MM.1S (cell line): ENCODE data around the gene PSMA4.
A peak's percentile ranks its signal among the peaks of the same experiment; 100 is the strongest.
"Not testable (repeated sequence)": the region's sequence is repeated elsewhere in the genome, so short reads cannot be mapped to it uniquely, and the experiment has no call there.

Experiments used
- DNase-seq: peaks from one replicate; pipeline ENCODE4 v3.0.0-alpha.2; 2015
- H2AFZ ChIP-seq: fragments of 300-600 bp; sonication (generic); 2 replicates; pipeline ENCODE4 v1.6.0; 2016; ENCODE audit warnings: antibody characterized with exemption, low read length
- H3F3A ChIP-seq: fragments of 300-600 bp; sonication (generic); 2 replicates; pipeline ENCODE4 v1.6.1; 2016; ENCODE audit warnings: mild to moderate bottlenecking, antibody characterized with exemption, low read length, moderate library complexity, mixed read lengths; ENCODE audit not compliant: insufficient read depth
- H3K27ac ChIP-seq: fragments of 300-600 bp; sonication (generic); 2 replicates; pipeline ENCODE4 v1.5.1; 2016; ENCODE audit warnings: mild to moderate bottlenecking, low read length
- H3K27me3 ChIP-seq: fragments of 300-600 bp; sonication (generic); replicated peaks from 2 replicates; pipeline ENCODE4 v1.6.0; 2016; ENCODE audit warnings: low read length; ENCODE audit not compliant: insufficient read depth
- H3K36me3 ChIP-seq: fragments of 300-600 bp; sonication (generic); replicated peaks from 2 replicates; pipeline ENCODE4 v1.6.1; 2016; ENCODE audit warnings: mild to moderate bottlenecking, low read length, mixed read lengths; ENCODE audit not compliant: insufficient read depth
- H3K4me1 ChIP-seq: fragments of 300-600 bp; sonication (generic); 2 replicates; pipeline ENCODE4 v1.6.1; 2016; ENCODE audit warnings: low read length, mixed read lengths
- H3K4me2 ChIP-seq: fragments of 300-600 bp; sonication (generic); 2 replicates; pipeline ENCODE4 v1.6.0; 2016; ENCODE audit warnings: low read depth, low read length
- H3K4me3 ChIP-seq: fragments of 300-600 bp; sonication (generic); 2 replicates; pipeline ENCODE4 v1.5.1; 2016; ENCODE audit warnings: low read length, mixed read lengths
- H3K79me2 ChIP-seq: fragments of 300-600 bp; sonication (generic); 2 replicates; pipeline ENCODE4 v1.6.1; 2016; ENCODE audit warnings: mixed run types, low read length, mixed read lengths
- H3K9ac ChIP-seq: fragments of 300-600 bp; sonication (generic); 2 replicates; pipeline ENCODE4 v1.6.1; 2016; ENCODE audit warnings: low read length, mixed read lengths
- H3K9me2 ChIP-seq: fragments of 300-600 bp; sonication (generic); replicated peaks from 2 replicates; pipeline ENCODE4 v1.6.1; 2016; ENCODE audit warnings: mild to moderate bottlenecking, low read length, mixed read lengths; ENCODE audit not compliant: insufficient read depth
- H3K9me3 ChIP-seq: fragments of 300-600 bp; sonication (generic); replicated peaks from 2 replicates; pipeline ENCODE4 v1.6.1; 2016; ENCODE audit warnings: mild to moderate bottlenecking, low read length, mixed read lengths; ENCODE audit not compliant: insufficient read depth
- H4K20me1 ChIP-seq: fragments of 300-600 bp; sonication (generic); 2 replicates; pipeline ENCODE4 v1.6.1; 2016; ENCODE audit warnings: mild to moderate bottlenecking, low read length, moderate library complexity, mixed read lengths; ENCODE audit not compliant: insufficient read depth
- CTCF ChIP-seq: fragments of 300-600 bp; sonication (generic); IDR thresholded peaks from 2 replicates; pipeline ENCODE4 v1.5.1; 2016; ENCODE audit warnings: antibody characterized with exemption, low read length, mixed read lengths
- EZH2 ChIP-seq: fragments of 300-600 bp; sonication (generic); optimal IDR thresholded peaks from 2 replicates; pipeline ENCODE3; 2017; ENCODE audit warnings: low read depth, mild to moderate bottlenecking, antibody characterized with exemption, low read length, mixed read lengths
- EZH2phosphoT487 ChIP-seq: fragments of 300-600 bp; sonication (generic); IDR thresholded peaks from 2 replicates; pipeline ENCODE4 v1.6.1; 2018; ENCODE audit warnings: antibody characterized with exemption, low read length

PSMA4 gene

GRCh38 chr15:78552597-78552996 lies 12.4 kb downstream of the PSMA4 start:
- H2AFZ ChIP-seq: no peak overlapping the region
- no peak for DNase-seq
- peaks cover 34% of the 10 kb centered on the region for H3K4me1 ChIP-seq
- TF ChIP-seq CTCF (no peak), EZH2phosphoT487 (no peak), EZH2 (no peak)
- H4K20me1 ChIP-seq: no peaks in the 10 kb centered on the region
- peak overlapping the region; percentile 65; the same call in 1 of the 2 replicates for H3K27ac ChIP-seq
- no peaks in the 10 kb centered on the region for H3K27me3 ChIP-seq
- H3F3A ChIP-seq: peaks cover 27% of the 10 kb centered on the region
- no peaks in the 10 kb centered on the region for H3K79me2 ChIP-seq
- no peak overlapping the region for H3K9ac ChIP-seq
- no peaks in the 10 kb centered on the region for H3K9me3 ChIP-seq
- H3K4me2 ChIP-seq: peak overlapping the region; percentile 60; the same call in 1 of the 2 replicates
- no peaks in the 10 kb centered on the region for H3K9me2 ChIP-seq
- H3K36me3 ChIP-seq: peaks cover 10% of the 10 kb centered on the region; the same call in 1 of the 2 replicates
- H3K4me3 ChIP-seq: no peak overlapping the region

GRCh38 chr15:78560201-78560600 lies 20.0 kb downstream of the PSMA4 start:
- H3K9me3 ChIP-seq, H3K79me2 ChIP-seq, H3K4me2 ChIP-seq, H3K4me3 ChIP-seq, H3K27ac ChIP-seq, DNase-seq, H2AFZ ChIP-seq, H3K4me1 ChIP-seq, H3K27me3 ChIP-seq, H3K9me2 ChIP-seq, H3K36me3 ChIP-seq, H3K9ac ChIP-seq, H4K20me1 ChIP-seq: not testable (repeated sequence)
- H3F3A ChIP-seq: peaks cover 14% of the 10 kb centered on the region

- Histone ChIP-seq H3K36me3 (no peaks in the 10 kb centered on the region), H3K4me2 (no peak overlapping the region), H3K27me3 (no peaks in the 10 kb centered on the region), H3K9ac (no peak overlapping the region), H3K4me1 (peaks cover 7% of the 10 kb centered on the region; the same call in 1 of the 2 replicates), H2AFZ (no peak overlapping the region), H4K20me1 (no peaks in the 10 kb centered on the region), H3K9me2 (no peaks in the 10 kb centered on the region), H3K9me3 (no peaks in the 10 kb centered on the region), H3F3A (peaks cover 14% of the 10 kb centered on the region), H3K79me2 (peaks cover 6% of the 10 kb centered on the region; the same call in 1 of the 2 replicates), H3K27ac (no peak overlapping the region), H3K4me3 (no peak overlapping the region)
- no peak for TF ChIP-seq EZH2phosphoT487
- TF ChIP-seq EZH2: no peak
- TF ChIP-seq CTCF: no peak
- no peak for DNase-seq
These were observed 21.2 kb downstream of the PSMA4 start for GRCh38 chr15:78561490-78561889.

GRCh38 chr15:78563092-78563491 lies 22.8 kb downstream of the PSMA4 start:
- Histone ChIP-seq H3K9me3 (no peaks in the 10 kb centered on the region), H3K4me2 (no peak overlapping the region)

More at GRCh38 chr15:78563092-78563491, 22.8 kb downstream of the PSMA4 start:
- Histone ChIP-seq H3K36me3 (no peaks in the 10 kb centered on the region), H3K4me1 (peaks cover 10% of the 10 kb centered on the region; the same call in 1 of the 2 replicates), H2AFZ (no peak overlapping the region), H3F3A (peaks cover 14% of the 10 kb centered on the region), H3K79me2 (peaks cover 17% of the 10 kb centered on the region), H4K20me1 (no peaks in the 10 kb centered on the region), H3K4me3 (no peak overlapping the region), H3K9me2 (no peaks in the 10 kb centered on the region), H3K27me3 (no peaks in the 10 kb centered on the region), H3K9ac (no peak overlapping the region), H3K27ac (no peak overlapping the region)
- TF ChIP-seq EZH2phosphoT487: no peak
- no peak for TF ChIP-seq EZH2
- no peak for TF ChIP-seq CTCF
- DNase-seq: no peak
